HG02884 (cell line): Measurements from ENCODE around the gene FNDC1.
A peak's percentile ranks its signal among the peaks of the same experiment; 100 is the strongest.

ENCODE experiments used
- ATAC-seq: cut with Tn5 transposase; IDR thresholded peaks from one replicate; pipeline ENCODE4 v1.9.1; 2021; ENCODE audit warnings: mild to moderate bottlenecking, moderate library complexity; ENCODE audit not compliant: unreplicated experiment

FNDC1 gene

GRCh38 chr6:159203304-159204005 is 34.3 kb downstream of the FNDC1 start:
- ATAC-seq: no peak

DNA sequence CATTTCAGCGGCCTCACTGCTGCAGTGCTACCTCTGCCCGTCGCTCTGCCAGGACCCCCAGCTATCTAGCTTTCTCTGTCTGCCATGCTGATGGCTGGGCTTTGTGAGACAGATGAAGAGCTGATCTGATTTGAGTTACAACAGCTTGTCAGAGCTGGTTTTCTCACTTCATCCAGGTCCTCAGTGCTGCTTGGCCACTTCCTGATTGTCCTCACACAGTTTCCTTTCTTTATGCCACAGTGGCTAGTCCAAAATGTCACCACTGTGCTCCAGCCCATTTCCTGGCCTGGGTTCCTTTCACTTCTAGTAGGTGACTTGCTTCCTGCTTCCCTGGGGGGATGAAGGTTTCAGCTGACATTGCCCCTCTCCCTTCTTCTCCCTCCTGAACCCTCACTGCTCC is 35.4 kb downstream of the FNDC1 start:
- no peak for ATAC-seq

GRCh38 chr6:159212028-159212427 is 42.8 kb downstream of the FNDC1 start:
- no peak for ATAC-seq

DNA sequence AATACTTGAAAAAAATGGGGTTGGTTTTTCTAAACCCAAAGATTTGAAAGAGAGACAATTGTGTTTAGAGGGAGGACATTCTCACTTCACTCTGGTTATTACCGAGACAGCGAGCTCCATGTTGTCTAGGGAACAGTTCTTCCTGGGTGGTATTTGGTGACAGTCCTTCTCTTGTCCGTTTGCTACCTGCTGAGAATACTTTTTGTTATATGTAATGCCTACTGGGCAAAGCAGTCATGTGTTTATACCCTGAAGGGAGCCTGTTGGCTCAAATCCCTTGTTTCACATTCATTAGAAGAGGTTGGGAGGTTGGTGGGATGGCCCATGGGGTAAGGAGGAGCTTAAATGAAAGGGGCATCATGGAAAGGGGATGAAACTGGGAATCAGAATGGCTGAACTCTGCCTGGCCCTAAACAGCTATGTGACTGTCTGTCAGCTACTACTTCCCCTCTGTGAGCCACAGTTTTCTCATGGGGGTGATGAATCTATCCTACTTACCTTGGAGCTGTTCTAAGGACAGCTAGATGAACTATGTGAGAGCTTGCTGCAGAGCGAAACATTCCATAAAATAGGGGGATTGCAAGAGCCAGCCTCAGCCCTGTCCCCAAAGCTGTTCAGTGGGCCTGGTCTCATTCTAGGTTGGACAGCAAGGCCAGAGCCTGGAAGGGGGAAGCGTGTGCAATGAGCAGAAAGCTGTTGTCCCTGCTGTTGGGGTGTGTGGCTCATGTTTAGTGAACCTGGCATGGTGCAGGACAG is 43.5 kb downstream of the FNDC1 start:
- no peak for ATAC-seq

DNA sequence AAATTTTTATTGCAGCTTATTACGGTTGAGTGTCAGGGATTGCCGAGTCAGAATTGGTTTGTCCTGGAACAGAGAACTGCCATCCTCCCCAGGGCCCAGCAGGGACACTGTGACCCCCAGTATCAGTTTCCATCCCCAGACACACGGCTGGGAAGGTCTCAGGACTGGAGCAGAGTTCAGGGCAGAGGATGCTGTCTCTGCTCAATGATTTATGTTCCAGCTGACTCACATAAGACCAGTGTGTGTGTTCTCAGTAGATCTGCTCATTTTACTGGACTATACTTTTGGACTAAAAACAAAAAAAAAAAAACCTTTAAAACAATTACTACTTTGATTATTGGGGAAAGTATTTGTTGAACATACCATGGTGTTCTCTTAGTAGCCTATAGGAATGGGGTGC is 44.2 kb downstream of the FNDC1 start:
- ATAC-seq: no peak

DNA sequence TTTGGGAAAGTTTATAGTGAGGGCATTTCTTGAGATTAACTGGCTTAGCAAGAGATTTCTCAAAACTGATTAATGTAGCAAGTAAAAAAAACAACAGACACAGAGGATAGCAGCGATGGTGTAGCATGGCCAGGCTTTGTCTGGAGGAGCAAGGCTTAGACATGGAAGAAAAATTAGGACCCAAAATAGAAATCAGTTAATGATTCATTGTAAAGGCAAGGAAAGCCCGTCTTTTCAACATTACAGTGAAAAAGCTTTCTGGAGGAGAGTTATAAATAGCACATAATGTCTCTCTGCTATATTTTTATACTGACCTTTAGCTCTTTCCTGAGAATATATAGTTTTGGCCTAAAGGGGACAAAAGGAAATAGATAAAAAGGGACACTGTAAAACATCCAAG is 45.1 kb downstream of the FNDC1 start:
- no peak for ATAC-seq

GRCh38 chr6:159217595-159218275 is 48.5 kb downstream of the FNDC1 start:
- peak; percentile 69 for ATAC-seq

GRCh38 chr6:159220093-159220492 is 50.9 kb downstream of the FNDC1 start:
- no peak for ATAC-seq

- ATAC-seq: no peak
These were observed 52.4 kb downstream of the FNDC1 start for GRCh38 chr6:159221486-159222170.

- no peak for ATAC-seq
These were observed 55.3 kb downstream of the FNDC1 start for GRCh38 chr6:159224452-159224851.

GRCh38 chr6:159229651-159230051 is 60.5 kb downstream of the FNDC1 start:
- no peak for ATAC-seq

DNA sequence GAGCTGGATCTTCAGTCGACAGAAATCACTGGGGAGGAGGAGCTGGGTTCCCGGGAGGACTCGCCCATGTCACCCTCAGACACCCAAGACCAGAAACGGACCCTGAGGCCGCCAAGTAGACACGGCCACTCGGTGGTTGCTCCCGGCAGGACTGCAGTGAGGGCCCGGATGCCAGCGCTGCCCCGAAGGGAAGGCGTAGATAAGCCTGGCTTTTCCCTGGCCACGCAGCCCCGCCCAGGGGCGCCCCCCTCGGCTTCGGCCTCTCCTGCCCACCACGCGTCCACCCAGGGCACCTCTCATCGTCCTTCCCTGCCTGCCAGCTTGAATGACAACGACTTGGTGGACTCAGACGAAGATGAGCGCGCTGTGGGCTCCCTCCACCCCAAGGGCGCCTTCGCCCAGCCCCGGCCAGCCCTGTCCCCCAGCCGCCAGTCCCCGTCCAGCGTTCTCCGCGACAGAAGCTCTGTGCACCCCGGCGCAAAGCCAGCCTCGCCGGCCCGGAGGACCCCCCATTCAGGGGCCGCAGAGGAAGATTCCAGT is 63.0 kb downstream of the FNDC1 start:
- no peak for ATAC-seq

DNA sequence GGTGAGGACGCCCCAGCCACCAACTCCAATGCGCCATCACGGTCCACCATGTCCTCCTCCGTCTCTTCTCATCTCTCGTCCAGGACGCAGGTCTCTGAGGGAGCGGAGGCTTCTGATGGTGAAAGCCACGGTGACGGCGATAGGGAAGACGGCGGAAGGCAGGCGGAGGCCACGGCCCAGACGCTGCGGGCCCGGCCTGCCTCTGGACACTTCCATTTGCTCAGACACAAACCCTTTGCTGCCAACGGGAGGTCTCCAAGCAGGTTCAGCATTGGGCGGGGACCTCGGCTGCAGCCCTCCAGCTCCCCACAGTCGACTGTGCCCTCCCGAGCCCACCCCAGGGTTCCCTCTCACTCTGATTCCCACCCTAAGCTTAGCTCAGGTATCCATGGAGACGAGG is 63.6 kb downstream of the FNDC1 start:
- no peak for ATAC-seq

- ATAC-seq: no peak
These were observed 64.3 kb downstream of the FNDC1 start for GRCh38 chr6:159233365-159234101.

DNA sequence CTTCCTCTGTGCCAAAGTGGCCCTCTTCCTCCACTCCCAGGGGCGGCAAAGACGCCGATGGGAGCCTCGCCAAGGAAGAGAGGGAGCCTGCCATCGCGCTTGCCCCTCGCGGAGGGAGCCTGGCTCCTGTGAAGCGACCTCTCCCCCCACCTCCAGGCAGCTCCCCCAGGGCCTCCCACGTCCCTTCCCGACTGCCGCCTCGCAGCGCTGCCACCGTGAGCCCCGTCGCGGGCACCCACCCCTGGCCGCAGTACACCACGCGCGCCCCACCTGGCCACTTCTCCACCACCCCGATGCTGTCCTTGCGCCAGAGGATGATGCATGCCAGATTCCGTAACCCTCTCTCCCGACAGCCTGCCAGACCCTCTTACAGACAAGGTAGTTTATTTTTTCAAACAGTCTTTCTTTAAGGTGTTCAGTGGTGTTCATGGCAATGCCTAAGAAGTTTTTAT is 64.9 kb downstream of the FNDC1 start:
- ATAC-seq: no peak

DNA sequence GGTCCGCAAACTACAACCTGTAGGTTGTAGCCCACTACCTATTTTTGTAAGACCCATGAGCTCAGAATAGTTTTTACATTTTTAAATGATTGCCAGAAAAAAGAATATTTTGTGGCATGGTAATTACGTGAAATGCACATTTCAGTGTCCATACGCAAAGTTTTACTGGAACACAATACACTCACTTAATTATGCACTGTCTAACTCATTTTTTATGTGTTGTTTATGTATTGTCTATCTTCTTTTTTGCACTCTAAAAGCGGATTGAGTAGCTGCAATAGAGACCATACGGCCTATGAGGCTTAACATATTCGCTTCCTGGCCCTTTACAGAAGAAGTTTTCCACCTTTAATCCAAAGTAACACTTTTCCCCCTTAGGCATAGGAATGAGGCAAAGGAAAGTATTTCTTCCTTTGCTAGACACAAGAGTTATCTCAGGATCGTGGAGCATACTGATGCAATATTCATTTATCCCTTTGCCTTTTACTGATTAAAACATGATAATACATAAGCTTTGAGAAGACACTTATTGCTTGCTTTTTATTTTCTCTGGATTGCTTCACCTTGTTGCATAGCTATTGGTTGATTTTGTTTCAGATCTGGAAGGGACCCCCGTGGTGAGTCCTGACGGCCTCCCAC is 69.8 kb downstream of the FNDC1 start:
- no peak for ATAC-seq

DNA sequence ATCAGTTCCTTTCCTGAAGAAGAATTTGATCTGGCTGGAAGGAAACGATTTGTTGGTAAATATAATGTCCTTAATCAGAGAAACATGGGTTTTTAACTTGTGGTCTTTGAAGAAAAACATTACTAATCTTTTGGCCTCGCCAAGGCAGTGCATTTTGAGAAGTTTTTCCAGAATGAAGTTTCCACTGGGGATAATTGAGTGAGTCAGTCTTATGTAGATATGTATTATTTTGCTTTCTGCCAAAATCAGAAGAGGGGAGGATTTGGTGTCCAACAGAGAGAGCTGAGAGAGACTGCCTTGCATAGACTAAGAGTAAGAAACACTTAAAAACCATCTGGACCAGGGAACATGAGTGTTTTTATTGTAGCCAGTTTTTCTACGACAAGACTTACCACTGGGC is 79.9 kb downstream of the FNDC1 start:
- no peak for ATAC-seq

DNA sequence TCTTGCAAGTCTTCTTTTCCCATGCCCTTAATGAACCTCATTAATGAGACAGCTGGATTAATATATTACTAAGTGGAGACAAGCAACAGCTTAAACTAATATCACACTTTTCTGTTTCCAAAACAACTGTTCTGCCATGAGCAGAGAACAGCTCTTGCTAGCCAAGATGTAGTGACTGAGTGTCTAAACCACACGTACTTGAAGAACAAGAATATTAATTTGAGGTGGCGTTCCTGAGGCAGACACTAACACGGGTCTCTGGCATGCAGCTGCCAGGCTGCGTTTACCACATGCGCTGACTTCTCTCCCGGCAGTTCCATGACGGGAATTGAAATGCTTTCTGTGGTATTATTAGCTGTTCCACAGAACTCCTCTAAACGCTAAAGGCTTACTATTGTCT is 80.6 kb downstream of the FNDC1 start:
- ATAC-seq: no peak

DNA sequence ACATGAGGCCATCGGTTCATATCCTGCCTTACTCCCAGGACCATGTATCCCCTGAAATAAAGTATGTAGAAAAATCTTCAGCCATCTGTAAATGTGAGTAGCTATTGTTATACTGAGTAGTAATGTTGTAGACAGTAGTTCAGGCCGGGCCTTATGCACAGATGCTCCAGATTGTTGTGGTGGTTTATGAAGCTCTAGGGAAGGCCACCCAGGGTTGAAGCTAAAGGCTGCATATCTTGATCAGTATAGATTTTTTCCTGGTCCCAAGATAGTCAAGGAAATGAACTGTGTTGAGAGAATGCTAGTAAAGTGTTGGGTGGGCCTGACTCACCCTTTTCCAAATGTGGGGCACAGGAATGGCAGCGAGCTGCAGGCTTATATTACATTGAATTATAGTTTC is 81.4 kb downstream of the FNDC1 start:
- no peak for ATAC-seq

DNA sequence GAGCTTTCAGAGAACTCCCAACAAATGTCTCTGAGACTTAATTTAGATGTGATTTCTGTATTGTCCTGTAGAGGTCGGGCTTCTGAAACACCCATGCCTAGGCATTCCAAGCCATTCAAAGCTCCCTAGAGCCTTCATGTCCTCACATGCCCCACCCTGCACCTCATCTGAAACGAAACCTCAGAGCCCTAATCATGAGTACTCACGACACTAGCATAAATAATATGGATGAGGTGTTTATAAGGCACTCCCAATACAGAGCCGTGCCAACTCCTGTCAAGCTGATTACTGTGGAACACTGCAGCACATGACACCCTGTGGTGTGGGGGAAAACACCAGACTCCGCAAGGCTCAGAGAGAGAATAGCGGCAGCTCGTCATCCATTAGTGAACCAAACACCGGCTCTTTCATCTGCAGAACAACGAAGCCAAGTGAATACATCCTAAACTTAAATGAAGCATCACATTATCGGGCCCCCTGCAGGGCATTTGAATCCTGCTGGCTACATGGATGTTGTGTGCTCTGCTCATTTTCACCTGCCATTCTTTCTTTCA is 83.8 kb downstream of the FNDC1 start:
- peak; percentile 78 for ATAC-seq
